Osteoblast (primary cell): ENCODE results near the gene ACD. TPM values are rescaled to one million over a fixed set of nuclear protein-coding genes. Genes with fewer than 3 reads are reported as not detected.

Experiments
- DNase-seq: peaks from one replicate; pipeline ENCODE4 v3.0.0; 2011; ENCODE audit warnings: low spot score, mixed read lengths; ENCODE audit not compliant: insufficient read length; ENCODE audit errors: missing footprints
- H2AFZ ChIP-seq: 2 replicates; pipeline ENCODE4 v1.6.0; 2011; ENCODE audit warnings: mild to moderate bottlenecking, low read length
- H3K27ac ChIP-seq: 2 replicates; pipeline ENCODE4 v1.5.1; 2011; ENCODE audit warnings: mild to moderate bottlenecking, low read depth, low read length, moderate library complexity
- H3K27me3 ChIP-seq: 2 replicates; pipeline ENCODE4 v1.6.0; 2012; ENCODE audit warnings: mild to moderate bottlenecking, control low read depth, inconsistent platforms, low read length, moderate library complexity; ENCODE audit not compliant: insufficient read depth
- H3K36me3 ChIP-seq: 2 replicates; pipeline ENCODE4 v1.5.1; 2011; ENCODE audit warnings: mild to moderate bottlenecking, low read length, control low read depth, moderate library complexity; ENCODE audit not compliant: insufficient read depth
- H3K4me1 ChIP-seq: 2 replicates; pipeline ENCODE4 v1.5.1; 2011; ENCODE audit warnings: mild to moderate bottlenecking, low read length, control low read depth, moderate library complexity; ENCODE audit not compliant: insufficient read depth
- H3K4me2 ChIP-seq: 2 replicates; pipeline ENCODE4 v1.6.0; 2011; ENCODE audit warnings: mild to moderate bottlenecking, low read length; ENCODE audit not compliant: insufficient read depth
- H3K4me3 ChIP-seq: fragments of 200-600 bp; sonication (generic); 3 replicates; pipeline ENCODE4 v1.5.1; 2012; ENCODE audit warnings: mild to moderate bottlenecking, low read length, inconsistent platforms; ENCODE audit not compliant: insufficient read depth
- H3K79me2 ChIP-seq: 2 replicates; pipeline ENCODE4 v1.6.0; 2012; ENCODE audit warnings: mild to moderate bottlenecking, low read length, control low read depth, inconsistent platforms; ENCODE audit not compliant: insufficient read depth
- H3K9me3 ChIP-seq: 2 replicates; pipeline ENCODE4 v1.5.1; 2011; ENCODE audit warnings: low read depth, low read length, control low read depth
- H4K20me1 ChIP-seq: 2 replicates; pipeline ENCODE4 v1.6.0; 2012; ENCODE audit warnings: mild to moderate bottlenecking, low read length, control low read depth; ENCODE audit not compliant: insufficient read depth
- total RNA-seq: library from RNA; depleted of rRNA; stranded (reverse); fragments of >200 nt; gene quantifications from 2 replicates; pipeline ENCODE4 v1.2.3, GENCODE V29; 2012
- TF ChIP-seq, protein P1 (sequence below): IDR thresholded peaks from 2 replicates; pipeline ENCODE4 v1.5.1; 2011; ENCODE audit warnings: mild to moderate bottlenecking, low read depth, low read length, moderate library complexity; ENCODE audit errors: extremely low read depth

Gene ACD
- total RNA-seq, 1 donor: 18.8 TPM

DNA sequence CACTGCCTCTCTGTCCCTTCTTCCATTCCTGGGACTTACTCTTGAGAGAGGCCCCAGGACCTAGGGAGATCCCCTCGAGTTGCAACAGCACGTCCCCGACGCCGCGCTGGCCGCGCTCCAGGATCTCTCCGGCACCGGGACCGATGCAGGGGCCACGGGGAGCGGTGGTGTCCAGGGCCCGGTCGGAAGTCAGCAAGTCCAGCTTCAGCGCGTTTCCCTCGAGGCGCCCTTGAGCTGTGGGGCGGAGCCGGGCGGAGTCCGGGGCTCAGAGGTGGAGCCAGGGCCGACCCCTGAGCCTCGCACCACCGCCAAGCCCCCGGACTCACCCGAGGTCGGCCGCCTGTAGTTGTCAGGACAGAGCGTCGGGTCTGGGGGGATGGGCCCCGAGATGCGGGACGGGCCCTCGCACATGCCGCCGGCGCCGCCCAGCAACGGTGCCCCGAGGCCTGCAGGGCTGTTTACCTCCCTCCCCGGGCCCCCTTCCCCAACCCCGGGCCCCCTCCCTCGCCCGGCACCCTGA, 6.0 kb upstream of the ACD start:
- Histone ChIP-seq H3K9me3 (no peaks in the 10 kb centered on the region), H3K36me3 (peaks cover 5% of the 10 kb centered on the region), H3K4me3 (peak overlapping the region; percentile 85), H2AFZ (peak overlapping the region; percentile 35), H3K27me3 (no peaks in the 10 kb centered on the region), H3K4me2 (peak overlapping the region; percentile 85), H3K4me1 (peaks cover 15% of the 10 kb centered on the region), H3K27ac (peak overlapping the region; percentile 73), H3K79me2 (peaks cover 4% of the 10 kb centered on the region), H4K20me1 (no peaks in the 10 kb centered on the region)
- peak; percentile 94 for DNase-seq
- TF ChIP-seq, protein P1, sequence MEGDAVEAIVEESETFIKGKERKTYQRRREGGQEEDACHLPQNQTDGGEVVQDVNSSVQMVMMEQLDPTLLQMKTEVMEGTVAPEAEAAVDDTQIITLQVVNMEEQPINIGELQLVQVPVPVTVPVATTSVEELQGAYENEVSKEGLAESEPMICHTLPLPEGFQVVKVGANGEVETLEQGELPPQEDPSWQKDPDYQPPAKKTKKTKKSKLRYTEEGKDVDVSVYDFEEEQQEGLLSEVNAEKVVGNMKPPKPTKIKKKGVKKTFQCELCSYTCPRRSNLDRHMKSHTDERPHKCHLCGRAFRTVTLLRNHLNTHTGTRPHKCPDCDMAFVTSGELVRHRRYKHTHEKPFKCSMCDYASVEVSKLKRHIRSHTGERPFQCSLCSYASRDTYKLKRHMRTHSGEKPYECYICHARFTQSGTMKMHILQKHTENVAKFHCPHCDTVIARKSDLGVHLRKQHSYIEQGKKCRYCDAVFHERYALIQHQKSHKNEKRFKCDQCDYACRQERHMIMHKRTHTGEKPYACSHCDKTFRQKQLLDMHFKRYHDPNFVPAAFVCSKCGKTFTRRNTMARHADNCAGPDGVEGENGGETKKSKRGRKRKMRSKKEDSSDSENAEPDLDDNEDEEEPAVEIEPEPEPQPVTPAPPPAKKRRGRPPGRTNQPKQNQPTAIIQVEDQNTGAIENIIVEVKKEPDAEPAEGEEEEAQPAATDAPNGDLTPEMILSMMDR: no peak

DNA sequence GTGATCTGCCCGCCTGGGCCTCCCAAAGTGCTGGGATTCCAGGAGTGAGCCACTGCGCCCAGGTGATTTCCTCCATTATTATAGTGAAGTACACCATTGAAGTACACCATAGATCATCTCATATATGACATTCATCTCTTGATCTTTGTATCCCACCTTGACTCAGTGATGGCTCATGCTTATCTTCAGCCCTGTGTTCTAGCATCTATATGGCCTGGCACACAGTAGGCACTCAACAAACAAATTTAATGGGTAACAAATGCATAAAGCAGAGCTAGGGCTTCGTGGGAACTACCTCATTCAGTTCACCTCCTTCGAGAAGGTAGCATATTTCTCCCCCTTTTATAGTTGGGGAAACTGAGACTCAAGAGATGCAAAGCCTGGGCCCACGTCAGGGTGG, 5.5 kb upstream of the ACD start:
- Histone ChIP-seq H2AFZ (peak overlapping the region; percentile 35), H3K36me3 (peaks cover 5% of the 10 kb centered on the region)
- TF ChIP-seq, protein P1: no peak

DNA sequence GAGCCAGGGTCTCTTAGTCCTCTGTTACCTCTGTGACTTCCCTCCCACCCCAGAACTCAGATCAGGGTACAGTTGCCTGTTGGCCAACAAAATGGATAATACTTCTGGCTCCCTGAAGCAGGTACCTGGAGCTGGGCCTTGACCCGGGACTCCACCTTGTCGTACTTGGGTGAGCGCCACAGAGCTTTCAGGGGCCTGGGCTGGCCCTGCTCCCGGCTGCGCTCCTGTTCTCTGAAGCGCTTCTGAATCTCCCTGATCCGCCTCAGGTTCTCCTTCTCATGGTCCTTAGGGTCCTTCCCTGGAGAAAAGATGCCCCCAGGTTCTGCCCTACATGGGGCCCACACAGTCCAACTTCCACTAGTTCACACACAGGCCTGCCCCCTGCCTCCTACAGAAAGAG, 4.8 kb upstream of the ACD start:
- Histone ChIP-seq H2AFZ (no peak overlapping the region), H3K4me3 (no peak overlapping the region), H3K4me1 (peaks cover 15% of the 10 kb centered on the region), H4K20me1 (no peaks in the 10 kb centered on the region), H3K4me2 (no peak overlapping the region), H3K79me2 (peaks cover 5% of the 10 kb centered on the region), H3K27ac (no peak overlapping the region), H3K27me3 (no peaks in the 10 kb centered on the region), H3K9me3 (no peaks in the 10 kb centered on the region), H3K36me3 (peaks cover 5% of the 10 kb centered on the region)
- TF ChIP-seq, protein P1: no peak
- DNase-seq: no peak

More for the DNA sequence above, 5.5 kb upstream of the ACD start:
- peak; percentile 59 for DNase-seq
- peaks cover 4% of the 10 kb centered on the region for H3K79me2 ChIP-seq
- H3K4me1 ChIP-seq: peaks cover 15% of the 10 kb centered on the region
- H3K27ac ChIP-seq: peak overlapping the region; percentile 43
- H3K4me2 ChIP-seq: peak overlapping the region; percentile 85
- H4K20me1 ChIP-seq: no peaks in the 10 kb centered on the region
- peak overlapping the region; percentile 85 for H3K4me3 ChIP-seq
- no peaks in the 10 kb centered on the region for H3K27me3 ChIP-seq
- no peaks in the 10 kb centered on the region for H3K9me3 ChIP-seq

DNA sequence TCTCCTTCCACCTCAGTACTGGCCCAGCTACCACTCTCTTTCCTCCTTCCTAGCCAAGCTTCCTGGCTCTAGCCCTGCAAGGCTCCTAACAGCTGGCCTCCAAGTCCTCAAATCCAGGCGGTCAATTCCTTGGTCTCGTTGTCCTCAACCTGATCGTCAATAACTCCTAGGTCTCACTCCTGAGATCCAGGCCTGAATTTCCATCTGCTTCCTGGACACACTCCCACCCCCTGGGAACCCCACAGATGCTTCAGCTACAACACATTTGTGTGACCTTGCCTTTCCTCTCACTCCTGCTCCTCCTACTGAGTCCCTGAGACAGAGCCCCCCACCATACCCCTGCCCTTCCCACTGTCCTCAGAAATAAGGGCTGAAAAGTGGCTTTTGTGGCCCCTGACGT, 4.2 kb upstream of the ACD start:
- H3K27me3 ChIP-seq: no peaks in the 10 kb centered on the region
- H2AFZ ChIP-seq: no peak overlapping the region
- TF ChIP-seq, protein P1: no peak

More for the DNA sequence above, 4.2 kb upstream of the ACD start:
- Histone ChIP-seq H3K36me3 (peaks cover 5% of the 10 kb centered on the region), H3K79me2 (peaks cover 11% of the 10 kb centered on the region), H3K9me3 (no peaks in the 10 kb centered on the region), H4K20me1 (peaks cover 2% of the 10 kb centered on the region), H3K4me2 (no peak overlapping the region), H3K4me1 (peaks cover 19% of the 10 kb centered on the region), H3K27ac (no peak overlapping the region), H3K4me3 (no peak overlapping the region)
- DNase-seq: peak; percentile 82
